Measurements from ENCODE around the gene FSTL1.

DNA sequence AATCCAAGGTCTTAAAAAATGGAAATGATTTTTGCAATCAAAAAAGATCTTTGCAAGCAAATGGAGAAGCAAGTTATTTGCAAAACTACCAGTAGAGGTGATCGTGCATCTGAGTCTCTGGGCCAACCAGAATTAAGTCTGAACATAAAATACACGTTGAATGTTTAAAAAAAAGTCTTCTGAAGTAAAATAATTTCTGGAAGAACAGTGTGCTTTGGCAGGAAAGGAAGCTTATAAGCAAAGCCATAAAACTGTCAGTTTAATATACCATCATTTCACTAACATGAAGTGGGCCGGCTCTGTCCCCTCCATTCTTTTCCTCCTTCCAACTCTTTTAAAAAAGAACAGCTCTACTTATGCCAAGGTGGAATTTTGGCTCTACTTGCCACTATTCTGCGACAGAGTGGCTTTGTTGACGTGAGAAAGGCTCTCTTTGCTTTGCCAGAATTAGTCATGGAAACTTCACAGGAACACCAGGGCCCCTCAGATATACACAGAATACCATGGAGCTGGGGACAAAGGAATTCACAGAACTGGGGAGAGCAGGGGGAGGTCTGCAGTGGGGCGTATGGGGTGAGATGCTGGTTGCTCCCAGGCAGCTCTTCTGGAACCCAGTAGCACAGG, 29.8 kb downstream of the FSTL1 start:
- TF ChIP-seq POLR2A (IDR thresholded peaks at IDR 0.05; ENCODE audit: low read length), result no peak
- no peak for TF ChIP-seq GATA1 (IDR thresholded peaks at IDR 0.05; ENCODE audit: low read depth, low read length)
